Endothelial cell of umbilical vein (primary cell): ENCODE results near the gene L3MBTL2. TPM values are rescaled to one million over a fixed set of nuclear protein-coding genes. Genes with fewer than 3 reads are reported as not detected.
"Not testable (repeated sequence)": the region's sequence is repeated elsewhere in the genome, so short reads cannot be mapped to it uniquely, and the experiment has no call there.

Source experiments
- BruUV-seq: library from RNA; stranded (reverse); fragments of 400-500 nt; replicated peaks from 2 replicates; lab custom pipeline; 2021; lab: Mats Ljungman, UMichigan
- CTCF ChIA-PET: fragments of 300-600, 350-600 bp; sonication (Branson Sonifier 250); formaldehyde crosslinking; loops from one replicate; lab custom pipeline; 2021; ENCODE audit warnings: antibody characterized with exemption, inconsistent platforms; lab: Charles Lee
- POLR2A ChIA-PET: fragments of 300-600, 350-600 bp; sonication (Branson Sonifier 250); formaldehyde crosslinking; loops from one replicate; lab custom pipeline; 2021; ENCODE audit warnings: antibody characterized with exemption, inconsistent platforms; lab: Charles Lee
- DNase-seq: peaks from one replicate; pipeline ENCODE4 v3.0.0-alpha.2; 2011; ENCODE audit warnings: low read depth, low spot score
- FAIRE-seq: peaks from 2 replicates; lab custom pipeline; 2011; peaks lifted over from hg19 to GRCh38; lab: Jason Lieb, UNC
- H2AFZ ChIP-seq: 2 replicates; pipeline ENCODE4 v1.6.0; 2012; ENCODE audit warnings: low read depth, low read length, control low read depth, inconsistent platforms
- H3K27ac ChIP-seq: 2 replicates; pipeline ENCODE4 v1.5.1; 2011; ENCODE audit warnings: low read depth, mild to moderate bottlenecking, control low read depth, low read length, moderate library complexity; ENCODE audit not compliant: insufficient read depth
- H3K27me3 ChIP-seq, 2 experiments: 2 replicates each; pipeline versions ENCODE4 v1.6.0 to v1.6.1; 2011; ENCODE audit warnings: low read length in 2 of 2, mixed read lengths in 1 of 2; ENCODE audit not compliant: control insufficient read depth in 2 of 2, insufficient read depth in 2 of 2
- H3K36me3 ChIP-seq, 2 experiments: 2 replicates in 1 of 2; 3 replicates in 1 of 2; pipeline ENCODE4 v1.5.1; 2011; ENCODE audit warnings: low read length in 2 of 2, mild to moderate bottlenecking in 1 of 2, moderate library complexity in 1 of 2; ENCODE audit not compliant: control insufficient read depth in 2 of 2, insufficient read depth in 2 of 2; ENCODE audit errors: extremely low read depth in 1 of 2
- H3K4me1 ChIP-seq: 3 replicates; pipeline ENCODE4 v1.5.1; 2011; ENCODE audit warnings: mild to moderate bottlenecking, low read length; ENCODE audit not compliant: control insufficient read depth, insufficient read depth; ENCODE audit errors: extremely low read depth
- H3K4me2 ChIP-seq: 2 replicates; pipeline ENCODE4 v1.6.1; 2011; ENCODE audit warnings: low read length, control low read depth, mixed read lengths; ENCODE audit not compliant: insufficient read depth
- H3K4me3 ChIP-seq, 3 experiments: fragments of 200-600 bp in 1 of 3; sonication (generic), shearing (Covaris generic) in 1 of 3; replicated peaks in 1 of 3; 2 replicates each; pipeline ENCODE4 v1.5.1; 2011 to 2016; ENCODE audit warnings: control low read depth in 3 of 3, low read length in 3 of 3, mild to moderate bottlenecking in 2 of 3, inconsistent platforms in 1 of 3, low read depth in 1 of 3, moderate library complexity in 1 of 3; ENCODE audit not compliant: insufficient read depth in 1 of 3
- H3K79me2 ChIP-seq: 2 replicates; pipeline ENCODE4 v1.6.0; 2012; ENCODE audit warnings: low read length, inconsistent platforms; ENCODE audit not compliant: control insufficient read depth, insufficient read depth
- H3K9ac ChIP-seq: replicated peaks from 2 replicates; pipeline ENCODE3; 2011; ENCODE audit warnings: low read length, control low read depth; ENCODE audit not compliant: insufficient read depth; ENCODE audit errors: extremely low read depth
- H3K9me1 ChIP-seq: replicated peaks from 3 replicates; pipeline ENCODE4 v1.6.0; 2011; ENCODE audit warnings: mild to moderate bottlenecking, low read length; ENCODE audit not compliant: control insufficient read depth, insufficient read depth; ENCODE audit errors: extremely low read depth
- H3K9me3 ChIP-seq: replicated peaks from 2 replicates; pipeline ENCODE4 v1.5.1; 2012; ENCODE audit warnings: low read length, inconsistent platforms; ENCODE audit not compliant: control insufficient read depth, insufficient read depth
- H4K20me1 ChIP-seq: replicated peaks from 2 replicates; pipeline ENCODE3; 2011; ENCODE audit warnings: mild to moderate bottlenecking, low read length; ENCODE audit not compliant: control insufficient read depth, insufficient read depth; ENCODE audit errors: extremely low read depth
- CTCF ChIP-seq, 2 donors: IDR thresholded peaks; 1 replicate in 1 of 2; 2 replicates in 1 of 2; pipeline ENCODE4 v1.5.1; 2011; ENCODE audit warnings: low read length in 2 of 2, mild to moderate bottlenecking in 2 of 2, moderate library complexity in 2 of 2, control low read depth in 1 of 2, inconsistent platforms in 1 of 2, low read depth in 1 of 2; ENCODE audit not compliant: insufficient read depth in 1 of 2; ENCODE audit errors: extremely low read depth in 1 of 2
- EZH2 ChIP-seq: IDR thresholded peaks from 2 replicates; pipeline ENCODE4 v1.6.1; 2012; ENCODE audit warnings: borderline replicate concordance, low read depth, mild to moderate bottlenecking, moderate library complexity, low read length, inconsistent platforms; ENCODE audit not compliant: severe bottlenecking
- FOS ChIP-seq: IDR thresholded peaks from 2 replicates; pipeline ENCODE4 v1.6.1; 2011; ENCODE audit warnings: mild to moderate bottlenecking, low read length, moderate library complexity, borderline replicate concordance; ENCODE audit not compliant: insufficient read depth
- GATA2 ChIP-seq: IDR thresholded peaks from 2 replicates; pipeline ENCODE4 v1.7.0; 2011; ENCODE audit warnings: low read depth, mild to moderate bottlenecking, moderate library complexity, mixed read lengths, low read length; ENCODE audit not compliant: insufficient read length, insufficient read depth
- JUN ChIP-seq: IDR thresholded peaks from 2 replicates; pipeline ENCODE4 v1.6.1; 2011; ENCODE audit warnings: borderline replicate concordance, low read depth; ENCODE audit not compliant: insufficient read length, insufficient read depth
- MAX ChIP-seq: IDR thresholded peaks from 2 replicates; pipeline ENCODE4 v1.6.1; 2011; ENCODE audit not compliant: insufficient read depth, insufficient read length
- MYC ChIP-seq: IDR thresholded peaks from one replicate; pipeline ENCODE4 v1.6.1; 2011; ENCODE audit warnings: mild to moderate bottlenecking, low read depth, low read length
- POLR2A ChIP-seq: IDR thresholded peaks from 2 replicates; pipeline ENCODE4 v1.6.1; 2012; ENCODE audit warnings: low read depth, mild to moderate bottlenecking, control low read depth, low read length
- POLR2AphosphoS5 ChIP-seq: IDR thresholded peaks from 2 replicates; pipeline ENCODE4 v1.6.1; 2012; ENCODE audit warnings: low read depth, mild to moderate bottlenecking, control low read depth, low read length, moderate library complexity; ENCODE audit not compliant: insufficient read depth
- dilution Hi-C: fragments of 300-500 bp; cut with MboI; formaldehyde crosslinking; loops from one replicate; pipeline ENCODE4 v1.15.0; 2019; ENCODE audit warnings: low sequenced_read_pairs; ENCODE audit not compliant: extremely low pct_ligation_motif_present
- intact Hi-C: fragments of 100-400 bp; cut with micrococcal nuclease; formaldehyde crosslinking; loops from one replicate; pipeline ENCODE4 v1.10.0; 2022
- polyA plus RNA-seq, 4 experiments: library from polyadenylated mRNA; depleted of rRNA in 3 of 4; stranded (reverse) in 3 of 4; unstranded in 1 of 4; fragments of >200 nt; gene quantifications; 2 replicates each; pipeline versions ENCODE4 v1.2.1 to v1.2.3, GENCODE V29; 2011 to 2012; ENCODE audit warnings: missing spikeins in 1 of 4
- total RNA-seq: library from RNA; stranded (reverse); gene quantifications from 2 replicates; pipeline ENCODE4 v1.2.3, GENCODE V29; 2021

Gene L3MBTL2
- total and polyA plus RNA-seq, 2 donors (not counting 3 experiments of a cell fraction or from before 2014, with no cell fraction given) = 28.2 to 34.9 TPM

GRCh38 chr22:41257696-41258095, 52.6 kb downstream of the L3MBTL2 start:
- Histone ChIP-seq H3K9me1 (no peaks in the 10 kb centered on the region), H3K79me2 (peaks cover 11% of the 10 kb centered on the region), H2AFZ (no peak overlapping the region), H4K20me1 (no peaks in the 10 kb centered on the region), H3K4me2 (no peak overlapping the region), H3K27me3 (no peaks in the 10 kb centered on the region), H3K27ac (no peak overlapping the region), H3K4me1 (peaks cover 14% of the 10 kb centered on the region), H3K4me3 (no peak overlapping the region), H3K9ac (no peak overlapping the region), H3K9me3 (no peaks in the 10 kb centered on the region), H3K36me3 (peaks cover 31 to 58% of the 10 kb centered on the region in 2 experiments)
- intact Hi-C loops (no loop called here), dilution Hi-C loops (no loop called here)
- BruUV-seq = no TSS peak
- DNase-seq (no peak), FAIRE-seq (no peak)
- ChIA-PET POLR2A (no interaction called here), CTCF (interaction anchor here (1.2 to 2.4 kb wide), 5 partner anchors 12 to 335 kb away, joined by 3 to 9 read pairs (median 8); partner anchors contain the start of gene ZC3H7B)
- TF ChIP-seq EZH2 = no peak
- no peak for TF ChIP-seq CTCF (IDR thresholded peaks at IDR 0.05; ENCODE audit: extremely low read depth in 1 of 2, insufficient read depth in 1 of 2, low read depth in 1 of 2, low read length in 2 of 2)
- no peak for TF ChIP-seq GATA2
- TF ChIP-seq FOS = no peak
- TF ChIP-seq MAX = no peak
- TF ChIP-seq JUN = no peak
- TF ChIP-seq MYC = no peak
- TF ChIP-seq POLR2A = no peak
- TF ChIP-seq POLR2AphosphoS5 = no peak

GRCh38 chr22:41259756-41260155, 54.6 kb downstream of the L3MBTL2 start:
- intact Hi-C loops, H3K4me3 ChIP-seq, H2AFZ ChIP-seq, H3K9me3 ChIP-seq, H3K9ac ChIP-seq, H4K20me1 ChIP-seq, H3K9me1 ChIP-seq, CTCF ChIA-PET, H3K27me3 ChIP-seq, DNase-seq, dilution Hi-C loops, H3K27ac ChIP-seq, FAIRE-seq, BruUV-seq, H3K4me2 ChIP-seq: not testable (repeated sequence)
- POLR2A ChIA-PET = interaction anchor here (0.7 kb wide), 1 partner anchor 21 kb away, joined by 3 read pairs; no protein-coding TSS in a partner anchor
- H3K36me3 ChIP-seq = peaks cover 29 to 60% of the 10 kb centered on the region in 2 experiments
- H3K4me1 ChIP-seq = peaks cover 14% of the 10 kb centered on the region
- H3K79me2 ChIP-seq = peaks cover 13% of the 10 kb centered on the region
